Smooth muscle cell (in vitro differentiated cells): ENCODE results near the gene CDK5R2. TPM values are rescaled to one million over a fixed set of nuclear protein-coding genes. Genes with fewer than 3 reads are reported as not detected.

Experiments
- DNase-seq: peaks from one replicate; lab custom pipeline; 2025; ENCODE audit not compliant: unreplicated experiment; lab: John Stamatoyannopoulos, UW
- H2AFZ ChIP-seq: fragments of 200-600 bp; sonication (generic); 2 replicates; pipeline ENCODE4 v1.6.0; 2016; ENCODE audit warnings: antibody characterized with exemption, low read depth, mild to moderate bottlenecking
- H3F3A ChIP-seq: fragments of 200-600 bp; sonication (generic); 2 replicates; pipeline ENCODE4 v1.6.0; 2017; ENCODE audit warnings: antibody characterized with exemption, low read depth
- H3K27ac ChIP-seq: fragments of 200-600 bp; sonication (generic); 2 replicates; pipeline ENCODE4 v1.5.1; 2016; ENCODE audit warnings: low read depth, mild to moderate bottlenecking
- H3K27me3 ChIP-seq: fragments of 200-600 bp; sonication (generic); 2 replicates; pipeline ENCODE4 v1.6.1; 2016; ENCODE audit warnings: low read depth, mild to moderate bottlenecking
- H3K36me3 ChIP-seq: fragments of 200-600 bp; sonication (generic); 2 replicates; pipeline ENCODE4 v1.5.1; 2016; ENCODE audit warnings: low read depth
- H3K4me1 ChIP-seq: fragments of 200-600 bp; sonication (generic); 2 replicates; pipeline ENCODE4 v1.5.1; 2016; ENCODE audit warnings: low read depth
- H3K4me2 ChIP-seq: fragments of 200-600 bp; sonication (generic); 2 replicates; pipeline ENCODE4 v1.6.0; 2016; ENCODE audit warnings: mild to moderate bottlenecking
- H3K4me3 ChIP-seq: fragments of 200-600 bp; sonication (generic); 2 replicates; pipeline ENCODE4 v1.5.1; 2016; ENCODE audit warnings: mild to moderate bottlenecking
- H3K79me2 ChIP-seq: fragments of 200-600 bp; sonication (generic); 2 replicates; pipeline ENCODE4 v1.6.0; 2016; ENCODE audit warnings: low read depth, mild to moderate bottlenecking
- H3K9ac ChIP-seq: fragments of 200-600 bp; sonication (generic); 2 replicates; pipeline ENCODE4 v1.6.0; 2016; ENCODE audit warnings: low read depth
- H3K9me3 ChIP-seq: fragments of 200-600 bp; sonication (generic); replicated peaks from 2 replicates; pipeline ENCODE4 v1.5.1; 2016; ENCODE audit warnings: low read depth
- H4K20me1 ChIP-seq: fragments of 200-600 bp; sonication (generic); 2 replicates; pipeline ENCODE4 v1.6.0; 2016; ENCODE audit warnings: low read depth
- WGBS: methylation state at CpG from one replicate; pipeline ENCODE4 v1.1.7; 2016; ENCODE audit warnings: low lambda C conversion rate; 5-methylcytosine and 5-hydroxymethylcytosine counted together
- polyA plus RNA-seq: library from polyadenylated mRNA; unstranded; fragments of >200 nt; fragmentation: Nextera tagmentation; extraction: Ambion mirVana; gene quantifications from 2 replicates; pipeline ENCODE4 v1.2.1, GENCODE V29; 2016
- total RNA-seq: library from RNA; depleted of rRNA; stranded (reverse); fragments of >200 nt; gene quantifications from 2 replicates; pipeline ENCODE4 v1.2.3, GENCODE V29; 2014
- TF ChIP-seq, protein P1 (sequence below): fragments of 200-600 bp; sonication (generic); IDR thresholded peaks from 2 replicates; pipeline ENCODE4 v1.5.1; 2017; ENCODE audit warnings: borderline replicate concordance, mild to moderate bottlenecking, antibody characterized with exemption; ENCODE audit not compliant: insufficient read depth, poor library complexity, severe bottlenecking

CDK5R2 gene
- total and polyA plus RNA-seq, 2 experiments from 2014 or later: 0.62 TPM; not detected in 1

- Histone ChIP-seq H3K9ac (no peak overlapping the region), H3K4me2 (no peak overlapping the region), H4K20me1 (no peaks in the 10 kb centered on the region), H3K27me3 (peaks cover 69% of the 10 kb centered on the region), H2AFZ (no peak overlapping the region), H3K79me2 (no peaks in the 10 kb centered on the region), H3K27ac (no peak overlapping the region), H3K4me1 (peaks cover 19% of the 10 kb centered on the region), H3K9me3 (no peaks in the 10 kb centered on the region), H3K4me3 (no peak overlapping the region), H3F3A (no peaks in the 10 kb centered on the region), H3K36me3 (no peaks in the 10 kb centered on the region)
- DNase-seq: no peak
- TF ChIP-seq, protein P1, sequence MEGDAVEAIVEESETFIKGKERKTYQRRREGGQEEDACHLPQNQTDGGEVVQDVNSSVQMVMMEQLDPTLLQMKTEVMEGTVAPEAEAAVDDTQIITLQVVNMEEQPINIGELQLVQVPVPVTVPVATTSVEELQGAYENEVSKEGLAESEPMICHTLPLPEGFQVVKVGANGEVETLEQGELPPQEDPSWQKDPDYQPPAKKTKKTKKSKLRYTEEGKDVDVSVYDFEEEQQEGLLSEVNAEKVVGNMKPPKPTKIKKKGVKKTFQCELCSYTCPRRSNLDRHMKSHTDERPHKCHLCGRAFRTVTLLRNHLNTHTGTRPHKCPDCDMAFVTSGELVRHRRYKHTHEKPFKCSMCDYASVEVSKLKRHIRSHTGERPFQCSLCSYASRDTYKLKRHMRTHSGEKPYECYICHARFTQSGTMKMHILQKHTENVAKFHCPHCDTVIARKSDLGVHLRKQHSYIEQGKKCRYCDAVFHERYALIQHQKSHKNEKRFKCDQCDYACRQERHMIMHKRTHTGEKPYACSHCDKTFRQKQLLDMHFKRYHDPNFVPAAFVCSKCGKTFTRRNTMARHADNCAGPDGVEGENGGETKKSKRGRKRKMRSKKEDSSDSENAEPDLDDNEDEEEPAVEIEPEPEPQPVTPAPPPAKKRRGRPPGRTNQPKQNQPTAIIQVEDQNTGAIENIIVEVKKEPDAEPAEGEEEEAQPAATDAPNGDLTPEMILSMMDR: no peak
- WGBS: 24% methylated on average over 8 of the region's 8 CpGs
Measured at GRCh38 chr2:219000569-219000960, 41.1 kb downstream of the CDK5R2 start.

GRCh38 chr2:219001100-219001576 lies 41.7 kb downstream of the CDK5R2 start:
- Histone ChIP-seq H3K36me3 (no peaks in the 10 kb centered on the region), H3K4me1 (peaks cover 19% of the 10 kb centered on the region), H2AFZ (no peak overlapping the region), H3K27ac (no peak overlapping the region), H3K79me2 (no peaks in the 10 kb centered on the region), H3K9me3 (no peaks in the 10 kb centered on the region), H3F3A (no peaks in the 10 kb centered on the region), H3K9ac (no peak overlapping the region), H3K27me3 (peaks cover 71% of the 10 kb centered on the region), H4K20me1 (no peaks in the 10 kb centered on the region), H3K4me2 (no peak overlapping the region), H3K4me3 (peak overlapping the region; percentile 28)
- WGBS: 13% methylated on average over 24 of the region's 26 CpGs
- DNase-seq: no peak
- TF ChIP-seq, protein P1: no peak

- no peaks in the 10 kb centered on the region for H3K79me2 ChIP-seq
- H3F3A ChIP-seq: no peaks in the 10 kb centered on the region
- peak overlapping the region; percentile 28 for H3K4me3 ChIP-seq
- H3K4me2 ChIP-seq: peak overlapping the region; percentile 76
- H3K9ac ChIP-seq: no peak overlapping the region
- TF ChIP-seq, protein P1: no peak
- H3K4me1 ChIP-seq: peaks cover 19% of the 10 kb centered on the region
- H3K27me3 ChIP-seq: peaks cover 73% of the 10 kb centered on the region
- H3K9me3 ChIP-seq: no peaks in the 10 kb centered on the region
- H3K27ac ChIP-seq: no peak overlapping the region
- no peak overlapping the region for H2AFZ ChIP-seq
- H4K20me1 ChIP-seq: no peaks in the 10 kb centered on the region
- 2% methylated on average over 22 of the region's 70 CpGs for WGBS
- no peaks in the 10 kb centered on the region for H3K36me3 ChIP-seq
- no peak for DNase-seq
Measured at GRCh38 chr2:219001577-219002394, 42.3 kb downstream of the CDK5R2 start.
